ENCODE data around the gene IPP. TPM values are rescaled to one million over a fixed set of nuclear protein-coding genes. Genes with fewer than 3 reads are reported as not detected.

Gene IPP
- polyA plus RNA-seq, 10 donors, result 17.0 to 25.6 (median 20.4) TPM

Other genes with a start within 250 kb of the IPP start
- gene PRDX1, start 228.8 kb downstream of the IPP start, polyA plus RNA-seq (ENCODE audit: insufficient read length in 10 of 10), result 100 to 1,000 TPM; 151 to 220 (median 168) TPM
- gene AKR1A1, start 199.8 kb downstream of the IPP start, polyA plus RNA-seq (ENCODE audit: insufficient read length in 10 of 10), result 100 to 1,000 TPM in 2 of 10 donors, 10 to 100 TPM in 8; 75.4 to 111 (median 85.9) TPM
- gene NASP, start 166.6 kb downstream of the IPP start, polyA plus RNA-seq (ENCODE audit: insufficient read length in 10 of 10), result 100 to 1,000 TPM; 107 to 179 (median 146) TPM
- gene CCDC17, start 126.6 kb downstream of the IPP start, polyA plus RNA-seq (ENCODE audit: insufficient read length in 10 of 10), result 1 to 10 TPM in 8 of 10 donors, under 1 TPM in 2; 0.55 to 3.0 (median 1.4) TPM
- 10 to 100 TPM; 47.1 to 76.8 (median 64.6) TPM for gene GPBP1L1, start 64.1 kb downstream of the IPP start, polyA plus RNA-seq (ENCODE audit: insufficient read length in 10 of 10)
- 10 to 100 TPM; 23.6 to 36.0 (median 30.0) TPM for gene TMEM69, start 62.5 kb downstream of the IPP start, polyA plus RNA-seq (ENCODE audit: insufficient read length in 10 of 10)
- gene MAST2, start 53.0 kb upstream of the IPP start, polyA plus RNA-seq (ENCODE audit: insufficient read length in 10 of 10), result 10 to 100 TPM; 62.0 to 96.6 (median 70.6) TPM

Measured in muscle of back (tissue), 10 donors.